Measurements from ENCODE around the gene IL17RD.

Gene IL17RD

DNA sequence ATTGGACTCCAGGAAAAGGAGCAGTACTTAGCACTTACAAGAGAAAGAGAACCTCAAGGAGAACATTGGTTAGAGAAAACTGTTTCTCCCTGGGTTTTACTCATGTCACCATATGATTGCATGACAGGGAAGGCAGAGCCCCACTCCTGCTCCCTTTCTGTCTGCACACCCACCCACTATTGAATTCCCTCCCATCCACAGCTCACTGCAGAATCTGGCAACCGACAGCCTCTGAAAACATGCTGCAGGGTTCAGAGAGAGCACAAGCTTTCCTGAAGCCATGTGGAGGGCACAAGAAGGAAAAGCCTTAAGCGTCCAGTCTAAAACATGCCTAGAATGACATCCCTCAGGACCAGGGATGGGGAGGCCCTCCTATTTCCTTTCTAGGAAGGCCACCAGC lies 3.0 kb upstream of the IL17RD start:
- Histone ChIP-seq H3K4me3 (ENCODE audit: control insufficient read depth in 1 of 7, extremely low read depth in 1 of 7, insufficient read depth in 4 of 7, low read depth in 2 of 7, low read length in 6 of 7) (no peak overlapping the region), H3K4me1 (ENCODE audit: control extremely low read depth in 1 of 4, control insufficient read depth in 4 of 4, insufficient read depth in 4 of 4, low read length in 3 of 4) (peaks cover 2 to 29% (median 21%) of the 10 kb centered on the region in 4 experiments), H3K27ac (ENCODE audit: insufficient read depth in 1 of 2, low read depth in 1 of 2, low read length in 2 of 2, poor library complexity in 1 of 2, severe bottlenecking in 2 of 2) (no peak overlapping the region), H3K27me3 (replicated peaks in 2 of 5; ENCODE audit: control insufficient read depth in 4 of 5, insufficient read depth in 5 of 5, low read length in 4 of 5) (peaks cover 11 to 63% (median 35%) of the 10 kb centered on the region in 5 experiments), H3K9me3 (ENCODE audit: control extremely low read depth in 1 of 5, control insufficient read depth in 4 of 5, insufficient read depth in 2 of 5, low read depth in 1 of 5, low read length in 4 of 5) (no peaks in the 10 kb centered on the region), H3K36me3 (ENCODE audit: control insufficient read depth in 4 of 4, insufficient read depth in 4 of 4, low read length in 3 of 4) (no peaks in the 10 kb centered on the region)
- ChIA-PET CTCF (interaction anchor here (0.8 to 2.4 kb wide), 4 partner anchors 11 to 32 kb away, joined by 3 to 9 read pairs (median 5); no protein-coding TSS in a partner anchor), POLR2A (no interaction called here)
- no peak for DNase-seq
- WGBS (ENCODE audit: insufficient coverage), result 69% methylated on average over 2 of the region's 2 CpGs

- H3K27ac ChIP-seq (ENCODE audit: insufficient read depth in 1 of 2, low read depth in 1 of 2, low read length in 2 of 2, poor library complexity in 1 of 2, severe bottlenecking in 2 of 2), result no peak overlapping the region
- 45% methylated on average over 1 of the region's 2 CpGs for WGBS (ENCODE audit: insufficient coverage)
- DNase-seq, result no peak
- no peak overlapping the region for H3K4me3 ChIP-seq (ENCODE audit: control insufficient read depth in 1 of 7, extremely low read depth in 1 of 7, insufficient read depth in 4 of 7, low read depth in 2 of 7, low read length in 6 of 7)
- H3K36me3 ChIP-seq (ENCODE audit: control insufficient read depth in 4 of 4, insufficient read depth in 4 of 4, low read length in 3 of 4), result no peaks in the 10 kb centered on the region
- no peaks in the 10 kb centered on the region for H3K9me3 ChIP-seq (ENCODE audit: control extremely low read depth in 1 of 5, control insufficient read depth in 4 of 5, insufficient read depth in 2 of 5, low read depth in 1 of 5, low read length in 4 of 5)
- ChIA-PET POLR2A (interaction anchor here (0.5 kb wide), 1 partner anchor 456 kb away, joined by 3 read pairs; no protein-coding TSS in a partner anchor), CTCF (interaction anchor here (1.7 to 2.4 kb wide), 3 partner anchors 10 to 18 kb away, joined by 4 to 9 read pairs (median 5); no protein-coding TSS in a partner anchor)
- peaks cover 2 to 29% (median 21%) of the 10 kb centered on the region in 4 experiments for H3K4me1 ChIP-seq (ENCODE audit: control extremely low read depth in 1 of 4, control insufficient read depth in 4 of 4, insufficient read depth in 4 of 4, low read length in 3 of 4)
- peaks cover 17 to 78% (median 48%) of the 10 kb centered on the region in 5 experiments for H3K27me3 ChIP-seq (replicated peaks in 2 of 5; ENCODE audit: control insufficient read depth in 4 of 5, insufficient read depth in 5 of 5, low read length in 4 of 5)
Observed at GRCh38 chr3:57166660-57167059, 1.5 kb upstream of the IL17RD start.

- peak in 1 of 3 donors; percentile 18 for DNase-seq
- Histone ChIP-seq H3K4me3 (ENCODE audit: control insufficient read depth in 1 of 7, extremely low read depth in 1 of 7, insufficient read depth in 4 of 7, low read depth in 2 of 7, low read length in 6 of 7) (peak overlapping the region in 2 of 7 experiments; percentile 73 to 78), H3K27ac (ENCODE audit: insufficient read depth in 1 of 2, low read depth in 1 of 2, low read length in 2 of 2, poor library complexity in 1 of 2, severe bottlenecking in 2 of 2) (no peak overlapping the region), H3K4me1 (ENCODE audit: control extremely low read depth in 1 of 4, control insufficient read depth in 4 of 4, insufficient read depth in 4 of 4, low read length in 3 of 4) (peaks cover 2 to 29% (median 21%) of the 10 kb centered on the region in 4 experiments), H3K36me3 (ENCODE audit: control insufficient read depth in 4 of 4, insufficient read depth in 4 of 4, low read length in 3 of 4) (no peaks in the 10 kb centered on the region), H3K9me3 (ENCODE audit: control extremely low read depth in 1 of 5, control insufficient read depth in 4 of 5, insufficient read depth in 2 of 5, low read depth in 1 of 5, low read length in 4 of 5) (no peaks in the 10 kb centered on the region), H3K27me3 (replicated peaks in 2 of 5; ENCODE audit: control insufficient read depth in 4 of 5, insufficient read depth in 5 of 5, low read length in 4 of 5) (peaks cover 24 to 88% (median 56%) of the 10 kb centered on the region in 5 experiments)
- ChIA-PET CTCF (interaction anchor here (0.8 to 1.7 kb wide), 2 partner anchors 9 to 26 kb away, joined by 3 to 4 read pairs; no protein-coding TSS in a partner anchor), POLR2A (no interaction called here)
- WGBS (ENCODE audit: insufficient coverage), result 0% methylated on average over 1 of the region's 4 CpGs
Observed at GRCh38 chr3:57165641-57166040, 488 bp upstream of the IL17RD start.

DNA sequence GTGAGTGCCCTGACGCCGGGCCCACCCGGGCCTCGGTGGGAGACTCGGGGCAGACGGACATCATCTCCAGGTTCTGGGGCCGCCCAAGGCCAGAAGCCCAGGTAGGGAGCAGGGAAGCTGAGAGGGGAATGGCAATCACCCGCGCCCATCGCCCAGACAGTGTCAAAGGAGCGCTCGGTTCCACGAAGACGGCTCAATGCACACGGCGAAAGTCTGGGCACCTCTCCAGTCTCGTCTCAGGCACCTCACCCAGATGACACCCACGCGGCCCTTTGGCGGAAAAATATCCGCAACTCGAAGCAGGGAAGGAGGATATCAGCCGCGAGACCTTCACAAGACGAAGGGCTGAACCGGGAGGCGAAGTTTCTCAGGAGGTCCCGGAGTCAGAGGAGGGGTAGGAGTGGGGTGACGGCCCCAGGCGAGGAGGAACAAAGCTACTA lies 916 bp downstream of the IL17RD start:
- POLR2A ChIA-PET, result interaction anchor here (0.6 kb wide), 2 partner anchors 13 to 711 kb away, joined by 3 to 6 read pairs; no protein-coding TSS in a partner anchor
- peak overlapping the region in 6 of 7 experiments; percentile 50 to 78 (median 68) for H3K4me3 ChIP-seq (ENCODE audit: control insufficient read depth in 1 of 7, extremely low read depth in 1 of 7, insufficient read depth in 4 of 7, low read depth in 2 of 7, low read length in 6 of 7)
- peak; percentile 15 to 55 (median 42) for DNase-seq
- CTCF ChIA-PET, result interaction anchor here (1.4 kb wide), 1 partner anchor 23 kb away, joined by 4 read pairs; no protein-coding TSS in a partner anchor
- peaks cover 0 to 24% (median 19%) of the 10 kb centered on the region in 4 experiments for H3K4me1 ChIP-seq (ENCODE audit: control extremely low read depth in 1 of 4, control insufficient read depth in 4 of 4, insufficient read depth in 4 of 4, low read length in 3 of 4)
- H3K9me3 ChIP-seq (ENCODE audit: control extremely low read depth in 1 of 5, control insufficient read depth in 4 of 5, insufficient read depth in 2 of 5, low read depth in 1 of 5, low read length in 4 of 5), result no peaks in the 10 kb centered on the region
- H3K36me3 ChIP-seq (ENCODE audit: control insufficient read depth in 4 of 4, insufficient read depth in 4 of 4, low read length in 3 of 4), result no peaks in the 10 kb centered on the region
- H3K27me3 ChIP-seq (replicated peaks in 2 of 5; ENCODE audit: control insufficient read depth in 4 of 5, insufficient read depth in 5 of 5, low read length in 4 of 5), result peaks cover 24 to 95% (median 58%) of the 10 kb centered on the region in 5 experiments
- no peak overlapping the region for H3K27ac ChIP-seq (ENCODE audit: insufficient read depth in 1 of 2, low read depth in 1 of 2, low read length in 2 of 2, poor library complexity in 1 of 2, severe bottlenecking in 2 of 2)
- WGBS (ENCODE audit: insufficient coverage), result under 1% methylated on average over 21 of the region's 30 CpGs

- Histone ChIP-seq H3K4me3 (ENCODE audit: control insufficient read depth in 1 of 7, extremely low read depth in 1 of 7, insufficient read depth in 4 of 7, low read depth in 2 of 7, low read length in 6 of 7) (peak overlapping the region in 1 of 7 experiments; percentile 73), H3K4me1 (ENCODE audit: control extremely low read depth in 1 of 4, control insufficient read depth in 4 of 4, insufficient read depth in 4 of 4, low read length in 3 of 4) (peaks cover 0 to 29% (median 23%) of the 10 kb centered on the region in 4 experiments), H3K27me3 (replicated peaks in 2 of 5; ENCODE audit: control insufficient read depth in 4 of 5, insufficient read depth in 5 of 5, low read length in 4 of 5) (peaks cover 24 to 95% (median 54%) of the 10 kb centered on the region in 5 experiments), H3K9me3 (ENCODE audit: control extremely low read depth in 1 of 5, control insufficient read depth in 4 of 5, insufficient read depth in 2 of 5, low read depth in 1 of 5, low read length in 4 of 5) (no peaks in the 10 kb centered on the region), H3K27ac (ENCODE audit: insufficient read depth in 1 of 2, low read depth in 1 of 2, low read length in 2 of 2, poor library complexity in 1 of 2, severe bottlenecking in 2 of 2) (no peak overlapping the region), H3K36me3 (ENCODE audit: control insufficient read depth in 4 of 4, insufficient read depth in 4 of 4, low read length in 3 of 4) (no peaks in the 10 kb centered on the region)
- ChIA-PET CTCF (interaction anchor here (0.7 to 1.4 kb wide), 2 partner anchors 22 to 63 kb away, joined by 3 to 4 read pairs; no protein-coding TSS in a partner anchor), POLR2A (interaction anchor here (0.6 kb wide), 1 partner anchor 712 kb away, joined by 3 read pairs; no protein-coding TSS in a partner anchor)
- WGBS (ENCODE audit: insufficient coverage), result 22% methylated on average over 3 of the region's 8 CpGs
- DNase-seq, result no peak
Observed at GRCh38 chr3:57163751-57164150, 1.4 kb downstream of the IL17RD start.

DNA sequence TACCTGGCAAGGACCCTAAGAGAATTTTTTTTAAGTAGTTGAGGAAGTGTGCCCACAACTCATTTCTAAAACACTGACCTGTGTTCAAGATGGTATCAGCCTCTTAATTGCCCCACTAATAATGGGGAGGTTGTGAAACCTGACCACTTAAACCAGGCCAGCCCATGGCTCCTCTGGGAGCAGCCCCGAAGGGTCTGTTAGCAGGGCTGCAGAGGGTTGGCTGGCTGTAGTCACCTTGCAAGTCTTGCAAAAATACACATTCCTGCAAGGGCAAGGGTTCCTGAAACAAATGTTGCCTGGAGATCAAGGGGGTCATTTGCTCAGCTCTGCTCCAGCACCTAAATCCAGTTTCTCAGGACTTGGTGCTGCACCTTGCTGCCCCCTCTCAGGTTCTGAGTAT lies 3.2 kb downstream of the IL17RD start:
- CTCF ChIA-PET, result interaction anchor here (1.2 kb wide), 1 partner anchor 9 kb away, joined by 3 read pairs; no protein-coding TSS in a partner anchor
- H3K4me1 ChIP-seq (ENCODE audit: control extremely low read depth in 1 of 4, control insufficient read depth in 4 of 4, insufficient read depth in 4 of 4, low read length in 3 of 4), result peaks cover 0 to 29% (median 23%) of the 10 kb centered on the region in 4 experiments
- no peaks in the 10 kb centered on the region for H3K9me3 ChIP-seq (ENCODE audit: control extremely low read depth in 1 of 5, control insufficient read depth in 4 of 5, insufficient read depth in 2 of 5, low read depth in 1 of 5, low read length in 4 of 5)
- WGBS (ENCODE audit: insufficient coverage), result 67% methylated on average over 1 of the region's 1 CpG
- no peak overlapping the region for H3K4me3 ChIP-seq (ENCODE audit: control insufficient read depth in 1 of 7, extremely low read depth in 1 of 7, insufficient read depth in 4 of 7, low read depth in 2 of 7, low read length in 6 of 7)
- peaks cover 24 to 96% (median 57%) of the 10 kb centered on the region in 5 experiments for H3K27me3 ChIP-seq (replicated peaks in 2 of 5; ENCODE audit: control insufficient read depth in 4 of 5, insufficient read depth in 5 of 5, low read length in 4 of 5)
- POLR2A ChIA-PET, result no interaction called here
- H3K27ac ChIP-seq (ENCODE audit: insufficient read depth in 1 of 2, low read depth in 1 of 2, low read length in 2 of 2, poor library complexity in 1 of 2, severe bottlenecking in 2 of 2), result no peak overlapping the region
- DNase-seq, result no peak
- H3K36me3 ChIP-seq (ENCODE audit: control insufficient read depth in 4 of 4, insufficient read depth in 4 of 4, low read length in 3 of 4), result no peaks in the 10 kb centered on the region
